B cell (primary cell): ENCODE results near the gene PRDM10.

Source experiments
- CTCF ChIP-seq: fragments of 200-600 bp; IDR thresholded peaks from one replicate; pipeline ENCODE4 v1.8.0; 2022; ENCODE audit warnings: antibody characterized with exemption, mild to moderate bottlenecking
- EZH2 ChIP-seq: IDR thresholded peaks from 2 replicates; pipeline ENCODE4 v1.6.1; 2012; ENCODE audit warnings: borderline replicate concordance, low read depth, mild to moderate bottlenecking, moderate library complexity, low read length; ENCODE audit not compliant: insufficient read depth, poor library complexity, severe bottlenecking

GRCh38 chr11:130031056-130031455 is 28.4 kb upstream of the PRDM10 start:
- TF ChIP-seq CTCF = no peak
- no peak for TF ChIP-seq EZH2
